PC-3 (cell line): Measurements from ENCODE around the gene PDE4DIP. TPM values are rescaled to one million over a fixed set of nuclear protein-coding genes. Genes with fewer than 3 reads are reported as not detected.
"Not testable (repeated sequence)": the region's sequence is repeated elsewhere in the genome, so short reads cannot be mapped to it uniquely, and the experiment has no call there.

ENCODE experiments used
- ATAC-seq: fragments of 200-7000 bp; cut with Tn5 transposase; 2 replicates; pipeline ENCODE4 v1.9.1; 2020; ENCODE audit warnings: mild to moderate bottlenecking, moderate library complexity
- BruUV-seq: library from RNA; stranded (reverse); fragments of 400-500 nt; replicated peaks from 2 replicates; lab custom pipeline; 2021; lab: Mats Ljungman, UMichigan
- CTCF ChIA-PET: fragments of 300-600 bp; sonication (Branson Sonifier 250); formaldehyde crosslinking; loops from one replicate; lab custom pipeline; 2022; ENCODE audit warnings: antibody characterized with exemption; lab: Charles Lee
- POLR2A ChIA-PET: fragments of 300-600 bp; sonication (Branson Sonifier 250); formaldehyde crosslinking; loops from one replicate; lab custom pipeline; 2022; ENCODE audit warnings: antibody characterized with exemption; ENCODE audit not compliant: unreplicated experiment; lab: Charles Lee
- DNase-seq: peaks from one replicate; pipeline ENCODE4 v3.0.0-alpha.2; 2015
- H2AFZ ChIP-seq: fragments of 300-600 bp; sonication (generic); 2 replicates; pipeline ENCODE4 v1.6.0; 2016; ENCODE audit warnings: antibody characterized with exemption, low read length
- H3F3A ChIP-seq: fragments of 300-600 bp; sonication (generic); one replicate; pipeline ENCODE4 v1.6.0; 2017; ENCODE audit warnings: antibody characterized with exemption, low read length, control low read depth, mild to moderate bottlenecking; ENCODE audit not compliant: unreplicated experiment
- H3K27ac ChIP-seq: fragments of 300-600 bp; sonication (generic); 2 replicates; pipeline ENCODE4 v1.5.1; 2016; ENCODE audit warnings: mild to moderate bottlenecking, low read length
- H3K27me3 ChIP-seq: fragments of 300-600 bp; sonication (generic); 2 replicates; pipeline ENCODE4 v1.6.1; 2016; ENCODE audit warnings: low read length, mixed read lengths
- H3K36me3 ChIP-seq: fragments of 300-600 bp; sonication (generic); 2 replicates; pipeline ENCODE4 v1.6.1; 2016; ENCODE audit warnings: low read depth, mixed run types, low read length, mixed read lengths
- H3K4me1 ChIP-seq: fragments of 300-600 bp; sonication (generic); 2 replicates; pipeline ENCODE4 v1.5.1; 2016; ENCODE audit warnings: low read length; ENCODE audit not compliant: insufficient read depth
- H3K4me2 ChIP-seq: fragments of 300-600 bp; sonication (generic); 2 replicates; pipeline ENCODE4 v1.6.0; 2016; ENCODE audit warnings: low read length
- H3K4me3 ChIP-seq: fragments of 300-600 bp; sonication (generic); 2 replicates; pipeline ENCODE4 v1.5.1; 2016; ENCODE audit warnings: mild to moderate bottlenecking, low read length, mixed read lengths
- H3K79me2 ChIP-seq: fragments of 300-600 bp; sonication (generic); 2 replicates; pipeline ENCODE4 v1.6.1; 2017; ENCODE audit warnings: low read length, mixed read lengths
- H3K9ac ChIP-seq: fragments of 300-600 bp; sonication (generic); 2 replicates; pipeline ENCODE4 v1.6.0; 2016; ENCODE audit warnings: mild to moderate bottlenecking, low read length
- H3K9me2 ChIP-seq: fragments of 300-600 bp; sonication (generic); replicated peaks from 2 replicates; pipeline ENCODE4 v1.6.1; 2016; ENCODE audit warnings: mixed run types, low read length, mixed read lengths
- H3K9me3 ChIP-seq: fragments of 300-600 bp; sonication (generic); 2 replicates; pipeline ENCODE4 v1.6.1; 2016; ENCODE audit warnings: low read length, mixed read lengths
- H4K20me1 ChIP-seq: fragments of 300-600 bp; sonication (generic); 2 replicates; pipeline ENCODE4 v1.6.1; 2016; ENCODE audit warnings: low read length, mixed read lengths
- intact Hi-C: fragments of 100-400 bp; cut with micrococcal nuclease; formaldehyde crosslinking; loops from 2 replicates; pipeline ENCODE4 v1.9.0; 2023
- total RNA-seq: library from RNA; depleted of rRNA; stranded (reverse); fragments of >200 nt; gene quantifications from 2 replicates; pipeline ENCODE4 v1.2.3, GENCODE V29; 2014

PDE4DIP gene
- total RNA-seq, 1 experiment from 2014 or later = 20.1 TPM

DNA sequence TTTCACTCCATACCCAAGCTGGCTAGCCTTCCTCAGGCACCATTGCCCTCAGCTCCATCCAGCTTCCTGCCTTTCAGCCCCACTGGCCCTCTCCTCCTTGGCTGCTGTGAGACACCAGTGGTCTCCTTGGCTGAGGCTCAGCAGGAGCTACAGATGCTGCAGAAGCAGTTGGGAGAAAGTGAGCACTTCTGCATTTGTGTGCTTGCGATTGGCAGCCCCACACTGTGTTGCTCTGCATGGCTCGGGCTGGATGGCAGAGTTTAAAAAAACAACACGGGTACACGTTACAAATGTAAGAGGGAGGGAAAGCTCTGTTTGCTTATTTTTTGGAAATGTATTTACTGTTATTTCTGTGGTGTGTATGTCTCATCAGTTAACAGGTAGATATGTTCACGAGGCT, 168.4 kb downstream of the PDE4DIP start:
- H4K20me1 ChIP-seq, H3K4me1 ChIP-seq, intact Hi-C loops, H3K9me3 ChIP-seq, H3F3A ChIP-seq, H3K79me2 ChIP-seq, H3K9me2 ChIP-seq, POLR2A ChIA-PET, H3K4me2 ChIP-seq, CTCF ChIA-PET, H3K36me3 ChIP-seq, H3K27ac ChIP-seq, H3K4me3 ChIP-seq, H3K27me3 ChIP-seq, BruUV-seq, DNase-seq, H3K9ac ChIP-seq, H2AFZ ChIP-seq, ATAC-seq: not testable (repeated sequence)

DNA sequence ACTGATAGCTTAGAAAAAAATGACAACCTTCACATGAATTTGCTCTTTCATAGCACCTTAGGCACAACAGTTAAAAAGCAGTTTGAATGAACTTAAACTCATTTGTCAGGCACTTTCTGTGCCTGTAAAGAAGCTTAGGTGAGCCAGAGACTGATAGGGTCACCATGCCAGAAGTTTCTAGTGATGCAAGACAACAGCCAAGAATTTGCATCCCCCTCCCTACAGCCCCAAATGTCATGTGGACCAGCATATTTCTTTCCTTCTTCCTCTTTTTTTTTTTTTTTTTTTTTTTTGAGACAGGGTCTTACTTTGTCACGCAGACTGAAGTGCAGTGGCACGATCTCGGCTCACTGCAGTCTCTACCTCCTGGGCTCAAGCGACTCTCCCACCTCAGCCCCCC, 169.3 kb downstream of the PDE4DIP start:
- CTCF ChIA-PET, H3F3A ChIP-seq, H3K4me3 ChIP-seq, H3K27me3 ChIP-seq, intact Hi-C loops, H3K4me2 ChIP-seq, H3K79me2 ChIP-seq, H2AFZ ChIP-seq, H3K9me2 ChIP-seq, H3K9me3 ChIP-seq, H3K27ac ChIP-seq, BruUV-seq, DNase-seq, H3K36me3 ChIP-seq, POLR2A ChIA-PET, ATAC-seq, H4K20me1 ChIP-seq, H3K9ac ChIP-seq, H3K4me1 ChIP-seq: not testable (repeated sequence)

GRCh38 chr1:149015522-149015921, 171.3 kb downstream of the PDE4DIP start:
- H3K27me3 ChIP-seq, intact Hi-C loops, H3K4me2 ChIP-seq, CTCF ChIA-PET, H3F3A ChIP-seq, H3K9ac ChIP-seq, H3K9me3 ChIP-seq, POLR2A ChIA-PET, H3K4me1 ChIP-seq, H3K79me2 ChIP-seq, H4K20me1 ChIP-seq, H3K9me2 ChIP-seq, H3K4me3 ChIP-seq, H3K36me3 ChIP-seq, DNase-seq, H3K27ac ChIP-seq, H2AFZ ChIP-seq, BruUV-seq: not testable (repeated sequence)
- ATAC-seq = 0 out of 2 replicates have a peak, but pooled peaks have one; percentile 18

- H3K79me2 ChIP-seq, H3K4me1 ChIP-seq, POLR2A ChIA-PET, BruUV-seq, H2AFZ ChIP-seq, H3K9ac ChIP-seq, H3K4me2 ChIP-seq, H3K36me3 ChIP-seq, H3K9me3 ChIP-seq, H3F3A ChIP-seq, DNase-seq, H3K27me3 ChIP-seq, H4K20me1 ChIP-seq, H3K9me2 ChIP-seq, H3K27ac ChIP-seq, CTCF ChIA-PET, intact Hi-C loops, ATAC-seq, H3K4me3 ChIP-seq: not testable (repeated sequence)
These were observed 172.4 kb downstream of the PDE4DIP start for GRCh38 chr1:149016626-149017025.

- intact Hi-C loops, BruUV-seq, H3K9ac ChIP-seq, H3K4me2 ChIP-seq, H3K27me3 ChIP-seq, DNase-seq, ATAC-seq, H3K36me3 ChIP-seq, H3K9me3 ChIP-seq, H3K4me1 ChIP-seq, H2AFZ ChIP-seq, CTCF ChIA-PET, POLR2A ChIA-PET, H3K9me2 ChIP-seq, H4K20me1 ChIP-seq, H3K79me2 ChIP-seq, H3K4me3 ChIP-seq, H3K27ac ChIP-seq, H3F3A ChIP-seq: not testable (repeated sequence)
These were observed 174.3 kb downstream of the PDE4DIP start for GRCh38 chr1:149018577-149018976.

DNA sequence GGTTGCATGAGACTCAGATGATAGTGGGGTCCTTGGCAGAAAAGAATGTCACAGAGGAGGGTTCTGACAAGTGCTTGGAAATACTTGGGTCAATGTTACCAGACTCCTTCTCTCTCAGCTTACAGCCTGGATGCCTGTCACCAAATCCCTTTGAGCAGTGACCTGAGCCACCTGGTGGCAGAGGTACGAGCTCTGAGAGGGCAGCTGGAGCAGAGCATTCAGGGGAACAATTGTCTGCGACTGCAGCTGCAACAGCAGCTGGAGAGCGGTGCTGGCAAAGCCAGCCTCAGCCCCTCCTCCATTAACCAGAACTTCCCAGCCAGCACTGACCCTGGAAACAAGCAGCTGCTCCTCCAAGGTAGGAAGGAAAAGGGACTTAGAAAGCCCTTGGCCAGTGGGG, 180.1 kb downstream of the PDE4DIP start:
- H3K27me3 ChIP-seq, H3F3A ChIP-seq, intact Hi-C loops, H3K9me2 ChIP-seq, H4K20me1 ChIP-seq, H3K9me3 ChIP-seq, BruUV-seq, H3K9ac ChIP-seq, POLR2A ChIA-PET, DNase-seq, H3K79me2 ChIP-seq, H3K4me2 ChIP-seq, H3K27ac ChIP-seq, H3K4me1 ChIP-seq, H3K4me3 ChIP-seq, H3K36me3 ChIP-seq, CTCF ChIA-PET, H2AFZ ChIP-seq: not testable (repeated sequence)
- ATAC-seq = peak; percentile 53

DNA sequence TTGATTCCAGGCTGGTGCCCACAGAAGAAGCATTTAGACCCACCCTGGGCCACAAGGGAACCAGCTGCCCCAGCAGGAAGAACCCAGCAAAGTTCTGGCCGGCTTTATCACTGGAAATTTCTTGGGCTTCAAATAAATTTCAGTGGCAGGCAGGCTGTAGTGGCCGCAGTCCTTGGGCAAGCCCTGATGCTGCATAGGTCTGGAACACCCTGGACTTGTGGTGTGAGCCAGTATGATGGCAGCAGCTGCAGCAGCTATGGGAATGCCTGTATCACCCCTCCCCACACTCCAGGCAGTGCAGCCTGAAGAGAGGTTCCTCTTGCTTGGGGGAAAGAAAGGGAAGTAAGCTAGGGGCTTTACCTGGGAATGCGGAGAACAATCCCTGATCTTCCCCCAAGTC, 189.7 kb downstream of the PDE4DIP start:
- H3K9me2 ChIP-seq, ATAC-seq, H3F3A ChIP-seq, CTCF ChIA-PET, H3K4me2 ChIP-seq, DNase-seq, intact Hi-C loops, H4K20me1 ChIP-seq, H3K27me3 ChIP-seq, POLR2A ChIA-PET, H3K27ac ChIP-seq, H3K9me3 ChIP-seq, H3K36me3 ChIP-seq, H3K9ac ChIP-seq, H3K4me3 ChIP-seq, H3K4me1 ChIP-seq, BruUV-seq, H2AFZ ChIP-seq, H3K79me2 ChIP-seq: not testable (repeated sequence)
